GM19438 (cell line): Measurements from ENCODE around the gene FBXL16.

Experiments
- ATAC-seq: cut with Tn5 transposase; IDR thresholded peaks from one replicate; pipeline ENCODE4 v1.9.1; 2021; ENCODE audit warnings: low read depth; ENCODE audit not compliant: unreplicated experiment

The FBXL16 gene

GRCh38 chr16:679814-680624, 25.6 kb downstream of the FBXL16 start, which contains the start of gene STUB1:
Gene STUB1, plus strand, starts transcription at chr16:680410. Its CDS starts 116 bp downstream, at chr16:680526.
- ATAC-seq, result peak; percentile 37

DNA sequence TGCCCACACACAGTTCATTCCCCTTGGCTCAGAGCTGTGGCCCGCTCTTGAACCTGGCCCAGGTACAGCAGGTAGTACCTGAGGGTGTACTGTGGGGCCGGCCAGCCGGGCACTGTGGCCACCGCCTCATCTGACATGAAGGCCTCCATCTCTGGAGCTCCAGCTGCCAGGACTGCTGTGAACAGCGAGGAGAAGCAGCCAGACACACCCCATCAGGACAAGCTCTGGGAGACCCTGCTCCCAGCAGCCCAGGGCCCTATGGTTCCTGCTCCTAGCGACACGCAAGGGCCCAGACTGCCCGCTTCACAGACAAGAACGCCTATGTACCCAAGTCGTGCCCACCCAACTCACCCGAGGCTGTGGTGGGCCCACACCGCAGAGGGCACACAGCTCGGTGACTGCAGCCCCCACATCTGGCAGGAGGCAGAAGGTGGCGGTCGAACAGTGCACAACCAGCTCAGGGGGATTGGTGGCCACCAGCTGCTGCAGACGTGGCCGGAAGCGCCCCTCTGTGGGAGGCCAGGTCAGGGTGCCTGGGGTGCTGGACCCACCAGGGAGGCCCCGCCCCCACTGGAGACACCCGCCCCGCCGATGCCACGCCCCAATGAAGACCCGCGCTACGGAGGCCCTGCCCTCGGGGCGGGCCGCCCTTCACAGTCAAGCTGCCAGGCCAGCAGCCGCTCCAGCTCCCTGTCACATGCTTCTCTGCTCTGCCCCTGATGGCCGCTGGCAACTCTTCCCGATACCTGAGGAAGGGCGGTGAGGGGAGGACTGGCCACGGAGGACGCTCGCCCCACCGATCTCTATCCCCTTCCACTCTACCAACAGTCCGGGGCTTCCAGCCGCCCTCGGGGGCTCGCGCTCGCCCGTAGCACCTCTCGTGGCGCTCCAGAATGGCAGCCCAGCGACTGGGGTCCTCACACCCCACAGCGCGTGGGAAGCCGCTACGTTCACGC, 26.5 kb downstream of the FBXL16 start:
- no peak for ATAC-seq

DNA sequence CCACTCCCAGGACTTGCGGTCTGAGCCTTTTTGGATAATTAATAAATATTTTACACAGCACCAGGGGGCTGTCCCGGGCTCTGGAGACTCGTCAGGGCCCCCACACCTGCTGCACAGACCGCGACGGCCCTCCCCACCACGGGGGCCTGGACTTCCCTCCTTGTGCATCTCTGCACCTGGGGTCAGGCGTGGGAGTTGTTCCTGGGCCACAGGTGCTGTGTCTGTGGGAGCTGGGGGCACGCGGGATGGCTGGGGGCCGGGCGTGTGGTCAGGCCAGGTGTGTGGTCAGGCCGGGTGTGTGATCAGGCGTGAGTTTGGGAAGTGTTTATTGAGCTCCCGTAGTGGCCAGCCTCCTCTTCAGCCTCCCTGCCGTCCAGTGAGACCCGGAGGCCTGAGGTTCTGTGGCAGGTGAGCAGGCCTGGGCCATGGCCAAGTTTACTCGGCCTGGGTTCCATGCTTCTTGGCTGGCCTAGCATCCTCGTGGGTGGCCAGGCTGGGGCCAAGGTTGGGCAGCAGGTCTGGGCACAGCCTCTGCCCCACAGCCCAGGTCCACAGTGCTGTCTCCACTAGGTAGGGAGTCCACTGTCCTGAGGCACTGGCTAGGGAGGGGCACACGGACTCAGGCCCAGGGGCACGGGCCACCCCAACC, 27.3 kb downstream of the FBXL16 start:
- no peak for ATAC-seq

- no peak for ATAC-seq
These were observed 28.0 kb downstream of the FBXL16 start for GRCh38 chr16:677316-678190.

- ATAC-seq, result no peak
These were observed 28.7 kb downstream of the FBXL16 start for GRCh38 chr16:676913-677312.

- ATAC-seq, result no peak
These were observed 29.1 kb downstream of the FBXL16 start for GRCh38 chr16:676565-676902.

GRCh38 chr16:675884-676564, 29.6 kb downstream of the FBXL16 start:
- no peak for ATAC-seq

DNA sequence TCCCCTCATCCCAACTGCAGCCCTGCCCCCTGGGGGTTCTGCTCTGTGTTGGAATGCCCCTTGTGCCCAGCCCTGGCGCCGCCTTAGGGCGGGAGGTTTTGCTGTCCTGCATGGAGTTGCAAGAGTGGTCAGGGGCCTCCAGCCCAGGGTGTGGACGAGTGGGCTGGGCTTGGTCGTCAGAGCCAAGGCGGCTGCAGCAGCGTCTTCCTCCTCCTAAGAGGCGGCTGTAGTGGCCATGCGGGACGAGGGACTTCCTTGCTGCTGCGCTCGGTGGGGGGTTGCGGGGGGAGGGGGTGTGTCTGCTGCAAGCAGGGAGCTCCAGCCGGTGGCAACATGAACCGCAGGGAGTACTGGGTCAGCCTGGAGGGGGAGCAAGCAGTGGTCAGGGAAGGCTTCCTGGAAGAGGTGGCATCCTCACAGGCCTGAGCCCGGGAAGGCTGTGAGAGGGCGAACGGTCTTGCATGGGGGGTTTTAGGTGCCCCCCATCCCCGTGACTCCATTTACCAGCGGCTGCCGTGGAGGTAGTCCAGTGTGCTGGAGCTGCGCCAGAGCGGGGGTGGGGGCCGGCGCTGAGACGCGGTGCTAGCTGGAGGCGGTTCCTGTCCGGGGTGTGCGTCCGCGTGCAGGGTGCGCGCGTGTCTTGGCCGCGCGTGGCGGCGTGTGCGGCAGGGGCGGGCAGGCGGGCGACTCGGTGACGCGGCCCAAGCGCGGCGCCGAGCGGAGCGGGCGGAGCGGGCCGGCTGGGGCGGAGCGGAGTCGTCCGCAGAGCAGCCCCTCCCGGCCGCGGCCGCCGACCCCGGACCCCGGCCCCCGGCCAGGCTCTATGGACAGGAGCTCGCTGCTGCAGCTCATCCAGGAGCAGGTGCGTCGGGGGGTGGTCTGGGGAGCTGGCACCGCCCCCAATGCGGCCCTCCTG, 30.4 kb downstream of the FBXL16 start, which contains the start of gene RHBDL1:
RHBDL1 (plus strand) TSS at position 704 of the 916 bp plus-strand sequence; CDS start at position 824, 120 bp downstream.
- ATAC-seq, result no peak

DNA sequence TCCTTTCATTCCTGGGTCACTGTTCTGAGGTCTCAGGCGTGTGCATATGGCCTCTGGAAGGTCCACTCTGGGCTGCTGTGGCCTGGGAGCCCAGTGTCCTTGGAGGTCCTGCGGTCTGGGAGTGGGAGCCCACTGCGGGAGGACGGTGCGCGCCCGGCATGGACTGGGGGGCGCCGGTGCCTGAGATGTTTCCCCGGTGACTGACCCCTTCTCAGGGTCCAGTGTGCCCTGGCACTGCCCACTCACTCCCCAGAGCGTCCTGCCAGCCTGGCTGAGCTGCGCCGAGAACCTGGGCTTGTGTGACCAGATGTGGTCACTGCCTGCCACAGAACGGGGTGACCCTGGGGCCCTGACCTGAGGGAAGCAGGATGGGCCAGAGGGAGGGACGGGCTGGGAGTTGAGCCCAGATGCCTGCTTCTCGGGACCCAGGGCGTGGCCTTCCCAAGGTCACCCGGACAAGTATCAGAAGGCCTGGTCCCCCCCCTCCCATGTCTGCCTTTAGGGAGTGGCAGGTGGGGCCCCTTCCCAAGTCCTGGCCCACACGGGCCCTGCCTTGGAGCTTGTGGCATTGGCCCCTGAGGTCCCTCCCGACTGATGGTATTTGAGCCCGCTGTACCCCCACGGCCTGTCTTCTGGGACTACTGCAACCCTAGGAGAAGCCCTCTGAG, 31.3 kb downstream of the FBXL16 start:
- no peak for ATAC-seq

DNA sequence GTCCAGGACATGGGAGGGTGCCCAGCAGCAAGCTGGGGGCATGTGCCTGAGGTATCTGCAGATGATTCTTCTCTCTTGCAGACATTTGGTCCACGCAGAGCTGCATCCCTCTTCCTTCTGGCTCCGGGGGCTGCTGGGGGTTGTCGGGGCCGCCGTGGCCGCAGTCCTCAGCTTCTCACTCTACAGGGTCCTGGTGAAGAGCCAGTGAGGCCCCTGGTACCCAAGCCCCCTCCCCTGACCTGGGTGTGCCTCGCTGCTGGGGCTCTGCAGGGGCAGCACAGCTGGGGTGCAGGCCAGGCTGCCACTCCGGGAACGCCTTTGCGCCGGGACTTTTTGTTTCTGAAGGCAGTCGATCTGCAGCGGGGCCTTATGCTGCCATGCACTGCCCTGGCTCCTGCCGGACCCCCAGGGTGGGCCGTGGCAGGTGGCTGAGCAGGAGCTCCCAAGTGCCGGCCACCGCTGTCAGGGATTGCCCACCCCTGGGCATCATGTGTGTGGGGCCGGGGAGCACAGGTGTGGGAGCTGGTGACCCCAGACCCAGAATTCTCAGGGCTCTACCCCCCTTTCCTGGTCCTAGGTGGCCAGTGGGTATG, 32.1 kb downstream of the FBXL16 start:
- ATAC-seq, result no peak

GRCh38 chr16:672851-673250, 32.8 kb downstream of the FBXL16 start:
- ATAC-seq, result no peak

DNA sequence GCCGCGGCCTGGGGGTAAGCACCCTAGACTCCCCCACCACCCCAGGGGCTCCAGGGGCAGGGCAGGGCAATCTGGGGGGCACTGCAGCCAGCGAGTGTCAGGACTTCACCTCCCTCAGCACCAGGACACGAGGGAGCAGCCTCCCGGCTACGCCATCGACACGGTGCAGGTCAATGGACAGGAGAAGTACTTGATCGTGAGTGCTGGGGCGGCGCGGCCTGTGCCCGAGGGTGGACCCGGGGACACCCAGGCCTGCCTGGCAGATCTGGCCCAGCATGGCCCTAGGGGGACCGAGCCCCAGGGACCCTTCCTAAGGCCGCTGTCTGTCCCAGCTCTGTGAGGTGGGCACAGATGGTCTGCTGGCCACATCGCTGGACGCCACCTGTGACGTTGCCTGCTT, 33.2 kb downstream of the FBXL16 start:
- no peak for ATAC-seq

- no peak for ATAC-seq
These were observed 34.1 kb downstream of the FBXL16 start for GRCh38 chr16:671353-672131.

GRCh38 chr16:670485-671352, 34.9 kb downstream of the FBXL16 start:
- no peak for ATAC-seq

DNA sequence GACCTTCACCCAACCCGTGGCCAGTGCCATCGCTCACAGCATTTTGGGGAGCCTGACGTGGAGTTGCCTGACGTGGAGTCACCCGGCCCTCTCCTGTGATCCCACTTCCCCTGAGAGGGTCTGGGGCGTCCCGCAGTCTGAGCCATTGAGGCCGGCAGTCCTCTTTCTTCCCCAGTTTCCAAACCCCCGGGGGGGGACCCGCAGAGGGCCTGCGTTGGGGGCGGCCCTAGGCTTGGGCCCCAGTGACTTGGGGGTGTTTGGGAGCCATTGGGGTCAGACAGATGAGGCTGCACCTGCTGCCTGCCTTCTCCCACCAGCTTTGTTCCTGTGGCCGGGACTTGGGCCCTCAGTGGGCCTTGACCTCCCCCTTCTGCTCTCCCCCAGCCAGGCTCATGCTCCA, 35.9 kb downstream of the FBXL16 start:
- ATAC-seq, result no peak
